GM04504 (cell line): Measurements from ENCODE around the gene IL17REL.

Source experiments
- DNase-seq: peaks from one replicate; pipeline ENCODE4 v3.0.0-alpha.2; 2012; ENCODE audit warnings: low read depth

Gene IL17REL

GRCh38 chr22:50046019-50046415 is 33.5 kb upstream of the IL17REL start:
- DNase-seq: no peak

- DNase-seq: no peak
Observed at GRCh38 chr22:50045211-50046018, 32.9 kb upstream of the IL17REL start.

- DNase-seq: no peak
Observed at GRCh38 chr22:50044485-50045118, 32.0 kb upstream of the IL17REL start.

- DNase-seq: no peak
Observed at GRCh38 chr22:50041361-50042065, 28.9 kb upstream of the IL17REL start.

- DNase-seq: no peak
Observed at GRCh38 chr22:50040717-50041116, 28.2 kb upstream of the IL17REL start.

GRCh38 chr22:50039669-50040443 is 27.3 kb upstream of the IL17REL start:
- no peak for DNase-seq

- DNase-seq: no peak
Observed at GRCh38 chr22:50035976-50036724, 23.6 kb upstream of the IL17REL start.

GRCh38 chr22:50035131-50035881 is 22.7 kb upstream of the IL17REL start:
- DNase-seq: no peak

GRCh38 chr22:50034126-50035081 is 21.8 kb upstream of the IL17REL start:
- DNase-seq: no peak

GRCh38 chr22:50032941-50033601 is 20.5 kb upstream of the IL17REL start:
- DNase-seq: no peak

GRCh38 chr22:50032109-50032871 is 19.7 kb upstream of the IL17REL start:
- no peak for DNase-seq

- no peak for DNase-seq
Observed at GRCh38 chr22:50031189-50032091, 18.9 kb upstream of the IL17REL start.

GRCh38 chr22:50030297-50031188 is 18.0 kb upstream of the IL17REL start:
- DNase-seq: no peak

GRCh38 chr22:50027639-50028537 is 15.3 kb upstream of the IL17REL start:
- no peak for DNase-seq

GRCh38 chr22:50025993-50026392 is 13.4 kb upstream of the IL17REL start:
- DNase-seq: no peak
